GM12801 (cell line): Measurements from ENCODE around the gene BMS1.

Experiments used
- TF ChIP-seq, protein P1 (sequence below): IDR thresholded peaks from one replicate; pipeline ENCODE4 v1.5.1; 2011; ENCODE audit warnings: control low read depth; ENCODE audit not compliant: insufficient read length; ENCODE audit errors: extremely low read depth

Gene BMS1

GRCh38 chr10:42776681-42777080 is 5.9 kb upstream of the BMS1 start:
- TF ChIP-seq, protein P1, sequence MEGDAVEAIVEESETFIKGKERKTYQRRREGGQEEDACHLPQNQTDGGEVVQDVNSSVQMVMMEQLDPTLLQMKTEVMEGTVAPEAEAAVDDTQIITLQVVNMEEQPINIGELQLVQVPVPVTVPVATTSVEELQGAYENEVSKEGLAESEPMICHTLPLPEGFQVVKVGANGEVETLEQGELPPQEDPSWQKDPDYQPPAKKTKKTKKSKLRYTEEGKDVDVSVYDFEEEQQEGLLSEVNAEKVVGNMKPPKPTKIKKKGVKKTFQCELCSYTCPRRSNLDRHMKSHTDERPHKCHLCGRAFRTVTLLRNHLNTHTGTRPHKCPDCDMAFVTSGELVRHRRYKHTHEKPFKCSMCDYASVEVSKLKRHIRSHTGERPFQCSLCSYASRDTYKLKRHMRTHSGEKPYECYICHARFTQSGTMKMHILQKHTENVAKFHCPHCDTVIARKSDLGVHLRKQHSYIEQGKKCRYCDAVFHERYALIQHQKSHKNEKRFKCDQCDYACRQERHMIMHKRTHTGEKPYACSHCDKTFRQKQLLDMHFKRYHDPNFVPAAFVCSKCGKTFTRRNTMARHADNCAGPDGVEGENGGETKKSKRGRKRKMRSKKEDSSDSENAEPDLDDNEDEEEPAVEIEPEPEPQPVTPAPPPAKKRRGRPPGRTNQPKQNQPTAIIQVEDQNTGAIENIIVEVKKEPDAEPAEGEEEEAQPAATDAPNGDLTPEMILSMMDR = no peak

DNA sequence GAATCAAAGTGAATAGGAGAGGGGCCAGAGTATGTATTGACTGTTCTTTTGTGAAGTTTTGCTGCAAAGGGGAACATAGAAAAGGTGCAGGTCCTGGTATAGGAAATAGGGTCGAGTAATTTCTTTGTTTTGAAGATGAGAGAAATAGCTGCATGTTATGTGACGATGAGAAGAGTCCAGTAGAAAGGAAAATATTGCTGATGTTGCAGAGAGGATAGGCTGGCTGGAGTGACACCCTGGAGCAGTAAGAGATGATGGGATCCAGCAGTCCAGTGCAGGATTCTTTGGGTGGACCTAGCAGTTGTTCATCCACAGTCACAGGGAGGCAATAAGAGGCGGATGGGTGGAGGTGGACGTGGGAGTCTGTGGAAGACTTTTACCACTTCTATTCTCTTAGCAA is 2.1 kb upstream of the BMS1 start:
- TF ChIP-seq, protein P1 = no peak

- TF ChIP-seq, protein P1 = no peak
Observed at GRCh38 chr10:42781893-42782445, 626 bp upstream of the BMS1 start.

DNA sequence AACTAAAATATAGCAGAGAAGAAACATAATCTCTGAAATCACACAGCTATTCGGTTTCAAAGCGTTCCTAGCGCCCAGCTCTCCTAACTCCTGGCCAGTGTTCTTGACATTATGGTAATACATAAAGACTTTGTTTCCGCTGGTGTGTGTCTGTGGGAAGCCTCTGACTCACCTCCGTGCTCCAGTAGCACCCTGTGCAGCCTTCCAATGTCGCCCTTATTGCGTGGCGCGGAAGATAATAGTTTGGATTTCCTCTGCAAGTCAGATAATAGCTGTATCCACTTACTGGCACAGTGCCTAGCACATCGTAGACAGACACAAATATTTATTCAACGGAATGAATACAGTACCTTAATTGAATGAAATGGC is 570 bp downstream of the BMS1 start:
- TF ChIP-seq, protein P1 = no peak

DNA sequence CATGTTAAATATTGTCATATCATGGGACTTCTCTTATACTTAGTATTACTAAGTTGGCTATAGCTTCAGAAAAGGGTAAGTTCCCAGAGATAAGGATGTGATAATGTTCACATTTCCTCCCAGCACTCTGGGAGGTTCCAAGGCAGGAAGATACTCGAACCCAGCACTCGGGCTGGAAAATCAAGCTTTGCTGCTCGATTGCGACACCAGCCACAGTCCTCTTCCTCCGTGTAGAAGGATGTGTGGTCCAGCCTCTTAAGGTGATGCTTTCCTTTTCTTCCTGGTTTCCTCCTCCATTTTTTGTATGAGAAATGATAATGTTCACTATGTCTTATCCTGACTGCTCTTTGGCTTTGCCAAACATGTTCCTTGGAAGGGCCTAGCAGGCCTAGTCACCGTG is 3.2 kb downstream of the BMS1 start:
- TF ChIP-seq, protein P1 = no peak

- TF ChIP-seq, protein P1 = no peak
Observed at GRCh38 chr10:42790835-42791234, 8.2 kb downstream of the BMS1 start.

- TF ChIP-seq, protein P1 = no peak
Observed at GRCh38 chr10:42795701-42796100, 13.1 kb downstream of the BMS1 start.

DNA sequence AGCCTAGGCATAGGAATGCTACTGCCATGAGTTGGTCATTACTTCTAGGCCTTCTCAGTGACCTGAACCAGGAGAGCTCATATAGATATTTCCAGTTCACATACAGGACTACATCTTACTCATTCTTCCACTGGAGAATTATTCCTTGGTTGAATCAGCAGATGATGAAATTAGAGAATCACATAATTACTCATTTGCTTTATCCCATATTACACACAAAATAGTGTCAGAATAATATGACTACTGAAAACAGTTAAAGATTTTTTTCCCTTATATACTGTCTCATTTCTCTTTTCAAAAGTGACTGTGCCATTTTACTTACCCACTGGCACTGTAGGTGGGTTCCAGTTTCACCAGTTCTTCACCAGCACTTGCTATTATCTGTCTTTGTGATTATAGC is 18.5 kb downstream of the BMS1 start:
- TF ChIP-seq, protein P1 = no peak
